HG03175 (cell line): ENCODE measurements around the gene ZBTB47.

Source experiments
- ATAC-seq: cut with Tn5 transposase; IDR thresholded peaks from one replicate; pipeline ENCODE4 v1.9.1; 2021; ENCODE audit warnings: mild to moderate bottlenecking, moderate library complexity; ENCODE audit not compliant: unreplicated experiment

ZBTB47 gene

GRCh38 chr3:42652611-42653302 is 740 bp upstream of the ZBTB47 start:
- peak; percentile 66 for ATAC-seq

DNA sequence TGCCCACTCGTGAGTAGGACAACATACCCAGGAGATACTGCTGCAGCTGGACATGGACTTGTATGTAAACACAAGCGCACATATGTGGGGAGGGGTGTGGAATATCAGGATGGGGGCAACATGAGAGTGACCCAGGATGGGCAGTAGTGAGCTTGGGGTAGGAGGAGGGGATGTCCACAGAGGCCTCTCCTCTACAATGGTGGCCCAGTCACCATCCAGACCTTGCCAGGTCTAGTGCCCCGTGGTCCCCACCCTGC is 266 bp upstream of the ZBTB47 start:
- ATAC-seq, result no peak

- ATAC-seq, result no peak
Observed at GRCh38 chr3:42654331-42655201, 1.1 kb downstream of the ZBTB47 start.

- no peak for ATAC-seq
Observed at GRCh38 chr3:42655331-42655888, 1.9 kb downstream of the ZBTB47 start.

DNA sequence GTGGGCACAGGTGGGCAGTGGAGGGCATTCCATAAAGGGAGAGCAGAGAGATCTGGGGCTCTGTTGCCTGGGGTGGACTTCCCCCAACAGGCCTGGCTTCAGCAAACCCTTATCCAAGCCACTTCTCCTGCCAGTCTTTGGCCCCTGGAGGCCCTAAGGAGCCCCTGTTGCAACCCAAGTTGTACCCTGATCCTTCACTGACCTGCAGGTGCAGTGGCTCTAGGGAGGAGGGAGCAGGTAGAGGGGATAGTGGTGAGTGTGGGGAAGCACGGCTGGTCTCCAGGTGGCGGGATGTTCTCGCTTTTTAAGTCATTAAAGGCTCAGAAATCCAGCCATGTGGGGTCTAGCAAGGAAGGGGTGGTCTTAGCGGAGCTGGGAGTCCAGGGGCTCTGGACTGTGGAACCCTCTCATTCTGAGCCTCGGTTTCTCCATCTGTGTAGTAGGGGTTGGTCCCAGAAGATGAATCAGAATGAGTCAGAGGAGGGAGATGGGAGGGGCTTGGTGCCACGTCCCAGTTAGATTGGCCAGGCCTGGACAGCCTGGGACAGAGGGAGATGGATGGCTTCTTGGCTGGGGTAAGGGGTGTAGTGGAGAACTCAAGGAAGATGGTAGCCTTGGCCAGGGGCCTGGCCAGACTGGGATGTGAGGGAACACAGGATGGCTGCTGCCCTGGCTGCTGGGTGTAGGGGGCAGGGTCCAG is 2.6 kb downstream of the ZBTB47 start:
- ATAC-seq, result no peak

DNA sequence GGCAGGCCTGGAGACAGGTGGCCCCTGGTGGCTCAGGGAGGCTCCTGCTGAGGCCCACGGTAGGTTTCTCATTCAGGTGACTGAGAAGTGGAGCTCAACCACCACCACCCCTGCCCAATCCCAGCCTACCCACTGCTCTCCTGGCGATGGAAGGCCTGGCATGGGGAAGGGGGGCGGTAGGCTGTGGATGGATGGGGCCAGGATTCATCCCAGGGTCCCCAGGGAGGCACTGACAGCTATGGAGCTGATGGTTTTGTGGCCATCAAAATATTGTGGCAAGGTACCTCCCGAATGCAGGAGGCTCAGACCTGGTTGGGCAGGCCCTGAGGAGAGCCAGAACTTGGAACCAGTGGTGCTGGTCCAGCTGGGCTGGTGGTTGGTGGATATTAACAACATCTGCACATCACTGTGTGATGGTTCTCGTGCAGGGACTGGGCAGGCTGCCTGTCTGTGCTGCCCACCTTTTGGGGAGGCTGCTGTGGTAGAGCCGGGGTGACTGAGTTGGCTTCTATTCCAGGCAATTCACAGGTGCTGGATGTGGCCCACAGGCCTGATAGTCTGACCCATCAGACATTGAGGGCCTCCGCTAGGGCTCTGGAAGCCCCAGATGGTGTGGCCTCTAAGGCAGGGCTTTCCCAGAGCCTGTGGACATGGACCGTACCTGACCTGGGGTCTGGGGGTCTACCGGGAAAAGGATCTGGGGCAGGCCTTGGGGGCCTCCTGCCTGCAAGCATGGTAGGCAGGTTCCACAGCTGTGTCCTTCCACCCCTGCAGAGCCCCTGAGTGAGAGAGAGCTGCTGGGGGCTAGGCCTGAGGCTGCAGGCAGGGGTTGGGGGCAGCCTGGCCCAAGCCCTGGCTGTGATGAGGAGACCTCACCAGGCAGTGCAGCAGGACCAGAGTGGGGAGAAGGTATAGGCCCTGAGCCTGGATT is 3.4 kb downstream of the ZBTB47 start:
- no peak for ATAC-seq

GRCh38 chr3:42657675-42658074 is 4.2 kb downstream of the ZBTB47 start:
- ATAC-seq, result no peak

- ATAC-seq, result no peak
Observed at GRCh38 chr3:42658091-42658770, 4.7 kb downstream of the ZBTB47 start.

DNA sequence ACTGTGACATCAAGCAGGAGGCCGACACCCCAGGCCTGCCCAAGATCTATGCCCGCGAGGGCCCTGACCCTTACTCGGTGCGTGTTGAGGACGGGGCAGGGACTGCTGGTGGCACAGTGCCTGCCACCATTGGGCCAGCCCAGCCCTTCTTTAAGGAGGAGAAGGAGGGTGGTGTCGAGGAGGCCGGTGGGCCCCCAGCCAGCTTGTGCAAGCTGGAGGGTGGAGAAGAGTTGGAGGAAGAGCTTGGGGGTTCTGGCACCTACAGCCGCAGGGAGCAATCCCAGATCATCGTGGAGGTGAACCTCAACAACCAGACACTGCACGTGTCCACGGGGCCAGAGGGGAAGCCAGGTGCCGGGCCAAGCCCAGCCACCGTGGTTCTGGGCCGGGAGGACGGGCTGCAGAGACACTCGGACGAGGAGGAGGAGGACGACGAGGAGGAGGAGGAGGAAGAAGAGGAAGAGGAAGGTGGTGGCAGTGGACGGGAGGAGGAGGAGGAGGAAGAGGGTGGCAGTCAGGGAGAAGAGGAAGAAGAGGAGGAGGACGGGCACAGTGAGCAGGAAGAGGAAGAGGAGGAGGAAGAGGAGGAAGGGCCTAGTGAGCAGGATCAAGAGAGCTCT is 5.4 kb downstream of the ZBTB47 start:
- ATAC-seq, result no peak

DNA sequence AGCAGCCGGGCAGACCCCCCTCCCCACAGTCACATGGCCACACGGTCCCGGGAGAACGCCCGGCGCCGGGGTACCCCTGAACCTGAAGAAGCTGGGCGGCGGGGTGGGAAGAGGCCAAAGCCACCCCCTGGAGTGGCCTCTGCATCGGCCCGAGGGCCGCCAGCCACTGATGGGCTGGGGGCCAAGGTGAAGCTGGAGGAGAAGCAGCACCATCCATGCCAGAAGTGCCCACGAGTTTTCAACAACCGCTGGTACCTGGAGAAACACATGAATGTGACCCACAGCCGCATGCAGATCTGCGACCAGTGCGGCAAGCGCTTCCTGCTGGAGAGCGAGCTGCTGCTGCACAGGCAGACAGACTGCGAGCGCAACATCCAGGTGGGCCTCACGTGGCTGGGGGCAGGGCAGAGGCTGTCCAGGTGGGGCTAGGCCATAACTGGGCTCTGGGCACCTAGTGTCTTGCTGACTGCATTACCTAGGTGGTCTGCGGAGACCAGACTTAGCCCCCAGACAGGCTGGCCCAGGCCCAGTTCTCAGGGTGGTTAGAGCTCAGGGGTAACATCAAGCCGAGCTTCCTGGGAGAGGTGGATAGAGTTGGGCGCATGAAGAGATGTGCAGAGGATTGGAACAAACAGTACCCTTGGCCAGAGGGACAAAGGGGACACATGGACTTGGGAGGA is 6.1 kb downstream of the ZBTB47 start:
- no peak for ATAC-seq

GRCh38 chr3:42660131-42660715 is 6.7 kb downstream of the ZBTB47 start:
- ATAC-seq, result no peak

DNA sequence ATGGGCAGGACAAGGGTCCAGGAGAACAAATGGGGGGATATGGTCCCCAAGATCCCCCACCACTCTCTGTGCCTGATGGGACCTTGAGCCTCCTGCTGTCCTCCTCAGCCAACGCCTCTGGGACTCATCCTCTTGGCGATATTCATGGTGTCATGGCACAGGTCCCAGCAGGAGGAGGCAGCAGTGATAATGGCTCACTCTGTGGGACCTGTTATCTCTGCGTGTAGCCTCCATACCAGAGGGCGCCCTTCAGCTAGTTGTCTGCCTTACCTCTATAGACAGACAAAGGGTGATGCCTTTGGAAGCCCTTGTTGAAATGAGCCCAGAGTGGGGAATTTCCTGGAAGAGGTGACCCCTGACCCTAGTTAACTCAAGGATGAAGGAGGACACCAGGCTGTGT is 7.4 kb downstream of the ZBTB47 start:
- no peak for ATAC-seq

GRCh38 chr3:42661593-42662022 is 8.1 kb downstream of the ZBTB47 start:
- ATAC-seq, result no peak

DNA sequence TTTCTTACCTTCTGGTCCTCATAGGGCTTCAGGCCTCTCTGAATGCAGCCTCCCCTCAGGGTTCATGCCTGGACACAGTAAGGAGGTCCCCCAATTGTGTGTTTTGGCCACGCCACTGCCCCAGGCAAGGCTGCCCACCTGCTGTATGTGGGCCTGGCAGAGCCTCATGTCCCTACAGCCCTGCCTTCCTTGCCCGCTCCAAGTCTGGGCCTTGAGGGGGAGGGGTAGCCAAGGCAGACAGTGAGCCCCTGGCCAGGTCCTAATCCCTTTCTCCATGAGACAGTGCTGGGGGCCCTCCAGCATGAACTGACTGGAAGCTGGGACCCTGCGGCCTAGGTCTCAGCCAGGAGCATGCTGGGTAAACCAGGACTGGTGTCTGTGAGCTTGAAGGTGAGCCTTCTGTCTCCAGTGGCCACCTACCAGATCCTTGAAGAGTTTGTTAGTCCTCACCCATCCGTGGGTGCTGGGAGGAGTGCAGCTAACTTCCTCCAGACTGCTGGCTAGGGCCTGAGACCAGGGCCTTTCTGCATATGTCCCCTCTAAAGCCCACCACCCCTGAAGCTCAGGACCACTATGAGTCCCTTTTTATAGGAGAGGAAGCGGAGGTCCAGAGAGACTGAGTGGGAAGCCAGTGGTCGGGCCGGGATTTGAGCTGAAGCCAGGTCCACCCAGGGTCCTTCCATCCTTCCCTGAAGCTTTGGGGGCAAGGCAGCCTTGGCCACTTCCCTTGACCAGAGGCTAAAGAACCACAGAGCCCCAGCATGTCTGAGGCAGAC is 8.7 kb downstream of the ZBTB47 start:
- ATAC-seq, result no peak

GRCh38 chr3:42662813-42663535 is 9.5 kb downstream of the ZBTB47 start:
- ATAC-seq, result no peak

GRCh38 chr3:42663581-42664437 is 10.3 kb downstream of the ZBTB47 start:
- ATAC-seq, result no peak
